ENCODE results near the gene C1QL4. TPM values are rescaled to one million over a fixed set of nuclear protein-coding genes. Genes with fewer than 3 reads are reported as not detected.
A peak's percentile ranks its signal among the peaks of the same experiment; 100 is the strongest.

C1QL4 gene
- total RNA-seq, 6 experiments from 2014 or later: not detected

GRCh38 chr12:49345051-49345824 is 8.2 kb upstream of the C1QL4 start:
- no peaks in the 10 kb centered on the region for H3K27me3 ChIP-seq

GRCh38 chr12:49344486-49345050 is 7.6 kb upstream of the C1QL4 start:
- DNase-seq (peak in 1 of 3 donors; percentile 13), ATAC-seq (peak in 3 of 4 donors; percentile 2 to 48 (median 6))
- TF ChIP-seq, protein P1, sequence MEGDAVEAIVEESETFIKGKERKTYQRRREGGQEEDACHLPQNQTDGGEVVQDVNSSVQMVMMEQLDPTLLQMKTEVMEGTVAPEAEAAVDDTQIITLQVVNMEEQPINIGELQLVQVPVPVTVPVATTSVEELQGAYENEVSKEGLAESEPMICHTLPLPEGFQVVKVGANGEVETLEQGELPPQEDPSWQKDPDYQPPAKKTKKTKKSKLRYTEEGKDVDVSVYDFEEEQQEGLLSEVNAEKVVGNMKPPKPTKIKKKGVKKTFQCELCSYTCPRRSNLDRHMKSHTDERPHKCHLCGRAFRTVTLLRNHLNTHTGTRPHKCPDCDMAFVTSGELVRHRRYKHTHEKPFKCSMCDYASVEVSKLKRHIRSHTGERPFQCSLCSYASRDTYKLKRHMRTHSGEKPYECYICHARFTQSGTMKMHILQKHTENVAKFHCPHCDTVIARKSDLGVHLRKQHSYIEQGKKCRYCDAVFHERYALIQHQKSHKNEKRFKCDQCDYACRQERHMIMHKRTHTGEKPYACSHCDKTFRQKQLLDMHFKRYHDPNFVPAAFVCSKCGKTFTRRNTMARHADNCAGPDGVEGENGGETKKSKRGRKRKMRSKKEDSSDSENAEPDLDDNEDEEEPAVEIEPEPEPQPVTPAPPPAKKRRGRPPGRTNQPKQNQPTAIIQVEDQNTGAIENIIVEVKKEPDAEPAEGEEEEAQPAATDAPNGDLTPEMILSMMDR (IDR thresholded peaks at IDR 0.05): no peak
- TF ChIP-seq POLR2A (IDR thresholded peaks at IDR 0.05): no peak
- peak overlapping the region in 1 of 3 donors; percentile 26 for H3K27ac ChIP-seq
- intact Hi-C loops (cut with DNase I): no loop called here
- H3K36me3 ChIP-seq: no peaks in the 10 kb centered on the region
- H3K27me3 ChIP-seq: no peaks in the 10 kb centered on the region
- H3K4me1 ChIP-seq: peaks cover 0 to 46% (median 16%) of the 10 kb centered on the region in 4 donors
- no peaks in the 10 kb centered on the region for H3K9me3 ChIP-seq
- 23% methylated on average over 9 of the region's 15 CpGs for WGBS (ENCODE audit: insufficient coverage, low coverage, low lambda C conversion rate, missing lambda C conversion rate)
- H3K4me3 ChIP-seq: peak overlapping the region; percentile 31 to 74 (median 66)

More at GRCh38 chr12:49345051-49345824, 8.2 kb upstream of the C1QL4 start:
- Histone ChIP-seq H3K4me3 (peak overlapping the region; percentile 31 to 74 (median 66)), H3K27ac (peak overlapping the region in 1 of 3 donors; percentile 26), H3K36me3 (no peaks in the 10 kb centered on the region), H3K4me1 (peaks cover 0 to 53% (median 19%) of the 10 kb centered on the region in 4 donors), H3K9me3 (no peaks in the 10 kb centered on the region)
- WGBS (ENCODE audit: insufficient coverage, low coverage, low lambda C conversion rate, missing lambda C conversion rate): 8% methylated on average over 14 of the region's 70 CpGs
- no peak for TF ChIP-seq POLR2A (IDR thresholded peaks at IDR 0.05)
- TF ChIP-seq, protein P1 (IDR thresholded peaks at IDR 0.05): no peak
- intact Hi-C loops (cut with DNase I): no loop called here
- DNase-seq (peak in 2 of 3 donors; percentile 63 to 64), ATAC-seq (peak; percentile 3 to 36 (median 10))

DNA sequence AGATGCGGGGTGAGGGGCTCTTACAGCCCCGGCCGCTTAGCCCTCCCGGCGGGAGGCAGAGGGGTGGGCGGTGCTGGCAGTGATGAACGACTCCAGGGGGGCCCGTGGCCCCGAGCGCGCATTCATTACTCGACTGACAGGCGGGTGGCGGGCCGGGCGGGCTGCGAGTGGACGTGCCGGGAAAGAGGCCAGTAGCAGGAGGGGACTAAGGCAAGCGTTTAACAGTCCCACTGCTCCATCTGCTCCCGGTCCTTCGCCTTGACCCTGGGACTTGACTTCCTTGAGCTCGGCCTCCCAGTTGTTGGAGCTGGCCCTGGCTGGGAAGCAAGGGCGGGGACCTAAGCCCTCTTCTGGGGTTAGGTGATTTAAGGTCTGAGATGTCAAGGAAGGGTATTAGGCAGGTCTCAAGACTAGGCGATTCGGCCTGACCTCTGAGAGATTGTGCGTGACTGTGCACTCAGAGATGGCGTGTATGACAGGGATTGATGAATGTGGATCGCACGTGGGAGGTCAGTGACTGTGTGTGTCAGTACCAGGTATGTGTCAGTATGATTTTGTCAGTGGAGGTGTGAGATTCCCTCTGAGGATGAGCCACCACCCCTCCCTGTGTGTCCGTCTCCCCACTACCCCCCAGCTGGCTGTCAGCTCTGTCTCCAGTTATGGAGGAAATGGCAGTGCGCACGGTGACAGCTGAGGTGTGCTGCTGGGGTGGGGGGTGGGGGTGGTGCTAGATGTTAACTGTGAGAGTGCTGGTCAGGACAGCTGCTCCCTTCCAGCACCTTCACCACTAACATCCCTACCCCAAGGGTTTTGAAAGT is 6.1 kb upstream of the C1QL4 start:
- Histone ChIP-seq H3K36me3 (no peaks in the 10 kb centered on the region), H3K9me3 (no peaks in the 10 kb centered on the region), H3K27me3 (no peaks in the 10 kb centered on the region), H3K27ac (no peak overlapping the region), H3K4me1 (peaks cover 0 to 35% (median 11%) of the 10 kb centered on the region in 4 donors), H3K4me3 (peak overlapping the region in 1 of 3 donors; percentile 44)
- 7% methylated on average over 20 of the region's 33 CpGs for WGBS (ENCODE audit: insufficient coverage, low coverage, low lambda C conversion rate, missing lambda C conversion rate)
- DNase-seq (peak in 2 of 3 donors; percentile 34 to 43), ATAC-seq (no peak)
- TF ChIP-seq, protein P1 (IDR thresholded peaks at IDR 0.05): no peak
- no peak for TF ChIP-seq POLR2A (IDR thresholded peaks at IDR 0.05)
- intact Hi-C loops (cut with DNase I): no loop called here

- Histone ChIP-seq H3K27me3 (no peaks in the 10 kb centered on the region), H3K4me3 (peak overlapping the region; percentile 24 to 44 (median 29)), H3K27ac (no peak overlapping the region), H3K4me1 (peaks cover 0 to 31% (median 10%) of the 10 kb centered on the region in 4 donors), H3K9me3 (no peaks in the 10 kb centered on the region), H3K36me3 (no peaks in the 10 kb centered on the region)
- peak; percentile 58 to 63 (median 61) for ATAC-seq
- WGBS (ENCODE audit: insufficient coverage, low coverage, low lambda C conversion rate, missing lambda C conversion rate): 2% methylated on average over 21 of the region's 58 CpGs
- intact Hi-C loops (cut with DNase I): no loop called here
- DNase-seq: peak; percentile 74 to 81 (median 79)
- TF ChIP-seq, protein P1 (IDR thresholded peaks at IDR 0.05): peak; percentile 71 to 85 (median 82)
- no peak for TF ChIP-seq POLR2A (IDR thresholded peaks at IDR 0.05)
Measured at GRCh38 chr12:49342066-49342913, 5.3 kb upstream of the C1QL4 start.
